ENCODE measurements around the gene CARMIL1.

DNA sequence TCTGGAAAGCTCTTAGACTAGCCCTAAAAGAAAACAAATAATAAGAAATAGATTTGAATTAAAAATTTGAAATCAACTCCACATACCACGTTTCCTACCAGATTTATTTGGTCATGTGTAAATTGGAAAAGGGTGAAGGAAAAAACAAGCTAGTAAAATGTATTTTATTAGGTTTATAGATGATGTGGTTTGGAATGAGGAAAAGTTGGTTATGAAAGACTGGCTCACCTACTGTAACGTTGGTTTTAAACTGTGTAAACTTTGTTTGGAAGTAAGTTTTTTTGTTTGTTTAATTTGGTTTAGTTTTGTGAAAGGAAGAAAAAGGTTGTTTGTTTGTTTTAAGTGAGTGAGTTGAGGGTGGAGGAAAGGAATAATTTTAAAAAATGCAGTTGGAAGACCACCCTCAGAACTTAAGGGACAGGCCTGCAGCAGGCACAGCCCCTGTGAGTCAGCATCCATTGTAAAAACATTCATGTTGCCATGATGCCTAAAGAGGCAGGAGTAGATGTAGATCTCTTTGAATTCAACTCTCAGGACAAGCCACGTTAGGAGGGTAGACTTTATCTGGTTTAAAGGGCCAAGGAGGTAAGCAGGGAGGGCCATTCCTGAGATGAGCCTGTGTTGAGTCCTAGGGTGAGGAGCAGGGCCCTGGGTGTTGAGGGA is 279.1 kb downstream of the CARMIL1 start:
- TF ChIP-seq RAD21 (IDR thresholded peaks at IDR 0.05 in 1 of 2, conservative IDR thresholded peaks at IDR 0.05 in 1 of 2; ENCODE audit: low read depth in 2 of 2, low read length in 2 of 2): no peak
- no peak for TF ChIP-seq HDAC6 (IDR thresholded peaks at IDR 0.05; ENCODE audit: low read depth, low read length)
- TF ChIP-seq, protein P1, sequence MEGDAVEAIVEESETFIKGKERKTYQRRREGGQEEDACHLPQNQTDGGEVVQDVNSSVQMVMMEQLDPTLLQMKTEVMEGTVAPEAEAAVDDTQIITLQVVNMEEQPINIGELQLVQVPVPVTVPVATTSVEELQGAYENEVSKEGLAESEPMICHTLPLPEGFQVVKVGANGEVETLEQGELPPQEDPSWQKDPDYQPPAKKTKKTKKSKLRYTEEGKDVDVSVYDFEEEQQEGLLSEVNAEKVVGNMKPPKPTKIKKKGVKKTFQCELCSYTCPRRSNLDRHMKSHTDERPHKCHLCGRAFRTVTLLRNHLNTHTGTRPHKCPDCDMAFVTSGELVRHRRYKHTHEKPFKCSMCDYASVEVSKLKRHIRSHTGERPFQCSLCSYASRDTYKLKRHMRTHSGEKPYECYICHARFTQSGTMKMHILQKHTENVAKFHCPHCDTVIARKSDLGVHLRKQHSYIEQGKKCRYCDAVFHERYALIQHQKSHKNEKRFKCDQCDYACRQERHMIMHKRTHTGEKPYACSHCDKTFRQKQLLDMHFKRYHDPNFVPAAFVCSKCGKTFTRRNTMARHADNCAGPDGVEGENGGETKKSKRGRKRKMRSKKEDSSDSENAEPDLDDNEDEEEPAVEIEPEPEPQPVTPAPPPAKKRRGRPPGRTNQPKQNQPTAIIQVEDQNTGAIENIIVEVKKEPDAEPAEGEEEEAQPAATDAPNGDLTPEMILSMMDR (IDR thresholded peaks at IDR 0.05; ENCODE audit: control extremely low read depth in 1 of 3, insufficient read depth in 1 of 3, low read depth in 1 of 3, low read length in 3 of 3): no peak
- TF ChIP-seq SIN3A (conservative IDR thresholded peaks at IDR 0.05 in 1 of 2, IDR thresholded peaks at IDR 0.05 in 1 of 2; ENCODE audit: low read depth in 1 of 2, low read length in 2 of 2): no peak
- no peak for TF ChIP-seq CTBP2 (IDR thresholded peaks at IDR 0.05; ENCODE audit: borderline replicate concordance, insufficient read depth, insufficient read length, low read length)
- TF ChIP-seq, protein P2, sequence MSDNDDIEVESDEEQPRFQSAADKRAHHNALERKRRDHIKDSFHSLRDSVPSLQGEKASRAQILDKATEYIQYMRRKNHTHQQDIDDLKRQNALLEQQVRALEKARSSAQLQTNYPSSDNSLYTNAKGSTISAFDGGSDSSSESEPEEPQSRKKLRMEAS (IDR thresholded peaks at IDR 0.05): no peak

Measured in H1 (cell line).